PC-9 (cell line): ENCODE results near the gene MPEG1. TPM values are rescaled to one million over a fixed set of nuclear protein-coding genes. Genes with fewer than 3 reads are reported as not detected.

ENCODE experiments used
- BruUV-seq: library from RNA; stranded (reverse); fragments of 400-500 nt; replicated peaks from 2 replicates; lab custom pipeline; 2021; lab: Mats Ljungman, UMichigan
- CTCF ChIA-PET: fragments of 300-600 bp; sonication (Branson Sonifier 250); formaldehyde crosslinking; loops from one replicate; lab custom pipeline; 2022; ENCODE audit warnings: antibody characterized with exemption; lab: Charles Lee
- POLR2A ChIA-PET: fragments of 300-600 bp; sonication (Branson Sonifier 250); formaldehyde crosslinking; loops from one replicate; lab custom pipeline; 2022; ENCODE audit warnings: antibody characterized with exemption; ENCODE audit not compliant: unreplicated experiment; lab: Charles Lee
- DNase-seq, 2 experiments: peaks; one replicate each; pipeline versions ENCODE4 v3.0.0 to v3.0.0-alpha.2; 2015 to 2022; ENCODE audit warnings: mixed read lengths in 1 of 2
- H2AFZ ChIP-seq: fragments of 200-600 bp; sonication (generic); 2 replicates; pipeline ENCODE4 v1.8.1; 2017; ENCODE audit warnings: antibody characterized with exemption
- H3F3A ChIP-seq: fragments of 200-600 bp; sonication (generic); 2 replicates; pipeline ENCODE4 v1.8.1; 2017; ENCODE audit warnings: antibody characterized with exemption, mild to moderate bottlenecking, low read depth; ENCODE audit not compliant: insufficient read depth
- H3K27ac ChIP-seq: fragments of 200-600 bp; sonication (generic); 2 replicates; pipeline ENCODE4 v1.6.1; 2016; ENCODE audit warnings: mixed run types
- H3K27me3 ChIP-seq: fragments of 200-600 bp; sonication (generic); 2 replicates; pipeline ENCODE4 v1.6.1; 2016; ENCODE audit warnings: low read depth, mixed run types; ENCODE audit not compliant: insufficient read depth
- H3K36me3 ChIP-seq: fragments of 200-600 bp; sonication (generic); 2 replicates; pipeline ENCODE4 v1.6.1; 2016; ENCODE audit warnings: low read depth, mixed run types
- H3K4me1 ChIP-seq: fragments of 200-600 bp; sonication (generic); replicated peaks from 2 replicates; pipeline ENCODE4 v1.6.1; 2016; ENCODE audit warnings: mixed run types; ENCODE audit not compliant: insufficient read depth
- H3K4me2 ChIP-seq: fragments of 200-600 bp; sonication (generic); 2 replicates; pipeline ENCODE4 v1.6.1; 2017; ENCODE audit warnings: mixed run types
- H3K4me3 ChIP-seq: fragments of 200-600 bp; sonication (generic); 2 replicates; pipeline ENCODE4 v1.6.1; 2016; ENCODE audit warnings: mixed run types
- H3K79me2 ChIP-seq: fragments of 200-600 bp; sonication (generic); 2 replicates; pipeline ENCODE4 v1.6.1; 2017; ENCODE audit warnings: low read depth, mixed run types
- H3K9me2 ChIP-seq: fragments of 200-600 bp; sonication (generic); 2 replicates; pipeline ENCODE4 v1.8.1; 2017; ENCODE audit warnings: mild to moderate bottlenecking; ENCODE audit not compliant: insufficient read depth
- H3K9me3 ChIP-seq: fragments of 200-600 bp; sonication (generic); 2 replicates; pipeline ENCODE4 v1.8.1; 2016; ENCODE audit warnings: low read depth; ENCODE audit not compliant: insufficient read depth
- H4K20me1 ChIP-seq: fragments of 200-600 bp; sonication (generic); 2 replicates; pipeline ENCODE4 v1.8.1; 2017; ENCODE audit not compliant: insufficient read depth
- EZH2 ChIP-seq: fragments of 200-600 bp; sonication (generic); IDR thresholded peaks from 2 replicates; pipeline ENCODE4 v1.8.0; 2017; ENCODE audit warnings: antibody characterized with exemption, low read depth
- intact Hi-C: fragments of 100-400 bp; cut with micrococcal nuclease; formaldehyde crosslinking; loops from one replicate; pipeline ENCODE4 v1.10.0; 2022; ENCODE audit not compliant: unreplicated experiment
- total RNA-seq: library from RNA; stranded (reverse); gene quantifications from 2 replicates; pipeline ENCODE4 v1.2.3, GENCODE V29; 2021
- TF ChIP-seq, protein P1 (sequence below): fragments of 200-600 bp; sonication (generic); conservative IDR thresholded peaks from 2 replicates; pipeline ENCODE4 v1.6.1; 2017; ENCODE audit warnings: mixed run types, antibody characterized with exemption, mild to moderate bottlenecking, moderate library complexity

Gene MPEG1
- total RNA-seq, 1 experiment from 2014 or later, result not detected

DNA sequence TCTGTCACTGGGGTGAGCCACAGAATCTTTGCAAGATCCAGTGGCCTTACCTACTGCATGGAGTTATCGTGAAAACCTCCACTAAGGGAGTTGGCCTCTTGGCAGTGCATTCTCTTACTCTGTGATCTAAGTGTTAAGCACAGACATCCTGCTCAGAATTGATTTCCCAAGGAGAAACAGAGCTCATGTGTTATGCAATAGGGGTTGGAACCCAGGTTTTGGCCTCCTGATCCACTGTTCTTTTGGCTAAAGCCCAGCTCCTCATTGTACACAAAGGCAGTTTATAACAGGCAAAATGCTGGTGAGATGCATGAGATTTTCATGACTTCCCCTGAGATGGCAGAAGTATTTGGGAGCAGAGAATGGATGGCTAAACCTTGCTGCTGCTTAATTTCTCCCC, 29.0 kb downstream of the MPEG1 start:
- ChIA-PET POLR2A (interaction anchor here (0.6 kb wide), 2 partner anchors 25 to 433 kb away, joined by 3 to 5 read pairs; no protein-coding TSS in a partner anchor), CTCF (interaction anchor here (1.3 kb wide), 1 partner anchor 12 kb away, joined by 3 read pairs; the partner anchor contains the start of gene DTX4)
- Histone ChIP-seq H3K4me1 (peaks cover 60% of the 10 kb centered on the region), H3K9me2 (no peaks in the 10 kb centered on the region), H4K20me1 (no peaks in the 10 kb centered on the region), H2AFZ (no peak overlapping the region), H3K27me3 (no peaks in the 10 kb centered on the region), H3K9me3 (peaks cover 7% of the 10 kb centered on the region; the same call in 1 of the 2 replicates), H3K4me3 (no peak overlapping the region), H3K79me2 (peaks cover 93% of the 10 kb centered on the region), H3K27ac (peak overlapping the region; percentile 81), H3K4me2 (peak overlapping the region; percentile 75; the same call in 1 of the 2 replicates), H3K36me3 (peaks cover 47% of the 10 kb centered on the region), H3F3A (peaks cover 29% of the 10 kb centered on the region)
- no peak for DNase-seq
- TF ChIP-seq, protein P1, sequence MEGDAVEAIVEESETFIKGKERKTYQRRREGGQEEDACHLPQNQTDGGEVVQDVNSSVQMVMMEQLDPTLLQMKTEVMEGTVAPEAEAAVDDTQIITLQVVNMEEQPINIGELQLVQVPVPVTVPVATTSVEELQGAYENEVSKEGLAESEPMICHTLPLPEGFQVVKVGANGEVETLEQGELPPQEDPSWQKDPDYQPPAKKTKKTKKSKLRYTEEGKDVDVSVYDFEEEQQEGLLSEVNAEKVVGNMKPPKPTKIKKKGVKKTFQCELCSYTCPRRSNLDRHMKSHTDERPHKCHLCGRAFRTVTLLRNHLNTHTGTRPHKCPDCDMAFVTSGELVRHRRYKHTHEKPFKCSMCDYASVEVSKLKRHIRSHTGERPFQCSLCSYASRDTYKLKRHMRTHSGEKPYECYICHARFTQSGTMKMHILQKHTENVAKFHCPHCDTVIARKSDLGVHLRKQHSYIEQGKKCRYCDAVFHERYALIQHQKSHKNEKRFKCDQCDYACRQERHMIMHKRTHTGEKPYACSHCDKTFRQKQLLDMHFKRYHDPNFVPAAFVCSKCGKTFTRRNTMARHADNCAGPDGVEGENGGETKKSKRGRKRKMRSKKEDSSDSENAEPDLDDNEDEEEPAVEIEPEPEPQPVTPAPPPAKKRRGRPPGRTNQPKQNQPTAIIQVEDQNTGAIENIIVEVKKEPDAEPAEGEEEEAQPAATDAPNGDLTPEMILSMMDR, result no peak
- TF ChIP-seq EZH2, result no peak
- intact Hi-C loops, result no loop called here
- no TSS peak for BruUV-seq

- CTCF ChIA-PET, result interaction anchor here (1.3 to 1.6 kb wide), 2 partner anchors 11 kb away, joined by 3 to 8 read pairs; partner anchors contain the start of gene DTX4
- intact Hi-C loops, result no loop called here
Measured at GRCh38 chr11:59182457-59183151, 30.1 kb downstream of the MPEG1 start.

DNA sequence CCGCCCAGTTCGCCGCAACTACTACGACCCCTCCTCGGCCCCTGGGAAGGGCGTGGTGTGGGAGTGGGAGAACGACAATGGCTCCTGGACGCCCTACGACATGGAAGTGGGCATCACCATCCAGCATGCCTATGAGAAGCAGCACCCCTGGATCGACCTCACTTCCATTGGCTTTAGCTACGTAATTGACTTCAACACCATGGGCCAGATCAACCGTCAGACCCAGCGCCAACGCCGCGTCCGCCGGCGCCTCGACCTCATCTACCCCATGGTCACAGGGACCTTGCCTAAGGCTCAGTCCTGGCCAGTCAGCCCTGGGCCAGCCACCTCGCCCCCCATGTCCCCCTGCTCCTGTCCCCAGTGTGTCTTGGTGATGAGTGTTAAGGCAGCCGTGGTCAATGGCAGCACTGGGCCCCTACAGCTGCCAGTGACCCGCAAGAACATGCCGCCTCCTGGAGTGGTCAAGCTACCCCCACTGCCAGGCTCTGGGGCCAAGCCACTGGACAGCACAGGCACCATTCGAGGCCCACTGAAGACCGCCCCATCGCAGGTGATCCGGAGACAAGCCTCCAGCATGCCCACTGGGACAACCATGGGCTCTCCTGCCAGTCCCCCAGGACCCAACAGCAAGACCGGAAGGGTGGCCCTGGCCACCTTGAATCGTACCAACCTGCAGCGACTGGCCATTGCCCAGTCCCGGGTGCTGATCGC, 30.8 kb downstream of the MPEG1 start:
- Histone ChIP-seq H3K9me3 (peaks cover 9% of the 10 kb centered on the region; the same call in 1 of the 2 replicates), H3K79me2 (peaks cover 93% of the 10 kb centered on the region), H3F3A (peaks cover 24% of the 10 kb centered on the region), H3K9me2 (no peaks in the 10 kb centered on the region), H3K27ac (no peak overlapping the region), H2AFZ (no peak overlapping the region), H3K4me2 (no peak overlapping the region), H3K4me1 (peaks cover 43% of the 10 kb centered on the region), H4K20me1 (no peaks in the 10 kb centered on the region), H3K27me3 (no peaks in the 10 kb centered on the region), H3K4me3 (no peak overlapping the region), H3K36me3 (peaks cover 48% of the 10 kb centered on the region)
- CTCF ChIA-PET, result interaction anchor here (1.6 kb wide), 1 partner anchor 10 kb away, joined by 8 read pairs; the partner anchor contains the start of gene DTX4
- no peak for DNase-seq
- TF ChIP-seq EZH2, result no peak
- TF ChIP-seq, protein P1, result no peak
- intact Hi-C loops, result no loop called here
- no TSS peak for BruUV-seq
- POLR2A ChIA-PET, result no interaction called here

More at GRCh38 chr11:59182457-59183151, 30.1 kb downstream of the MPEG1 start:
- peak in 1 of 2 experiments; percentile 55 for DNase-seq
- Histone ChIP-seq H3K27me3 (no peaks in the 10 kb centered on the region), H3K4me2 (no peak overlapping the region), H3K27ac (no peak overlapping the region), H3F3A (peaks cover 24% of the 10 kb centered on the region), H3K9me3 (peaks cover 9% of the 10 kb centered on the region; the same call in 1 of the 2 replicates), H3K4me3 (no peak overlapping the region), H3K9me2 (no peaks in the 10 kb centered on the region), H3K36me3 (peaks cover 47% of the 10 kb centered on the region), H2AFZ (no peak overlapping the region), H3K79me2 (peaks cover 93% of the 10 kb centered on the region), H3K4me1 (peaks cover 48% of the 10 kb centered on the region), H4K20me1 (no peaks in the 10 kb centered on the region)
- TF ChIP-seq, protein P1, result peak; percentile 71
- no peak for TF ChIP-seq EZH2
- POLR2A ChIA-PET, result no interaction called here
- BruUV-seq, result no TSS peak
